ENCODE data around the gene SLCO3A1. TPM values are rescaled to one million over a fixed set of nuclear protein-coding genes. Genes with fewer than 3 reads are reported as not detected.

Gene SLCO3A1
- total RNA-seq, 2 experiments from 2014 or later, result 6.6 to 7.7 TPM

GRCh38 chr15:91897585-91898372 is 44.3 kb downstream of the SLCO3A1 start:
- POLR2A ChIA-PET, result no interaction called here
- CTCF ChIA-PET, result no interaction called here

GRCh38 chr15:91898843-91899242 is 45.3 kb downstream of the SLCO3A1 start:
- ChIA-PET POLR2A (no interaction called here), CTCF (no interaction called here)

GRCh38 chr15:91904942-91905341 is 51.4 kb downstream of the SLCO3A1 start:
- POLR2A ChIA-PET, result no interaction called here
- CTCF ChIA-PET, result no interaction called here

GRCh38 chr15:91908391-91908790 is 54.9 kb downstream of the SLCO3A1 start:
- ChIA-PET POLR2A (no interaction called here), CTCF (no interaction called here)

- ChIA-PET POLR2A (no interaction called here), CTCF (no interaction called here)
These were observed 55.6 kb downstream of the SLCO3A1 start for GRCh38 chr15:91909111-91909510.

- POLR2A ChIA-PET, result no interaction called here
These were observed 56.1 kb downstream of the SLCO3A1 start for GRCh38 chr15:91909574-91909973.

GRCh38 chr15:91911844-91912243 is 58.3 kb downstream of the SLCO3A1 start:
- ChIA-PET POLR2A (no interaction called here), CTCF (no interaction called here)

More at GRCh38 chr15:91909574-91909973, 56.1 kb downstream of the SLCO3A1 start:
- CTCF ChIA-PET, result no interaction called here

- POLR2A ChIA-PET, result no interaction called here
- CTCF ChIA-PET, result no interaction called here
These were observed 58.8 kb downstream of the SLCO3A1 start for GRCh38 chr15:91912336-91912735.

GRCh38 chr15:91913560-91913959 is 60.1 kb downstream of the SLCO3A1 start:
- ChIA-PET CTCF (interaction anchor here (1.5 to 1.6 kb wide), 2 partner anchors 61 to 165 kb away, joined by 3 read pairs; no protein-coding TSS in a partner anchor), POLR2A (interaction anchor here (0.6 kb wide), 1 partner anchor 8 kb away, joined by 5 read pairs; no protein-coding TSS in a partner anchor)

GRCh38 chr15:91915576-91915975 is 62.1 kb downstream of the SLCO3A1 start:
- POLR2A ChIA-PET, result no interaction called here

GRCh38 chr15:91916051-91916450 is 62.5 kb downstream of the SLCO3A1 start:
- ChIA-PET CTCF (no interaction called here), POLR2A (no interaction called here)

More at GRCh38 chr15:91915576-91915975, 62.1 kb downstream of the SLCO3A1 start:
- CTCF ChIA-PET, result no interaction called here

- CTCF ChIA-PET, result interaction anchor here (0.8 kb wide), 1 partner anchor 29 kb away, joined by 3 read pairs; no protein-coding TSS in a partner anchor
- POLR2A ChIA-PET, result no interaction called here
These were observed 64.3 kb downstream of the SLCO3A1 start for GRCh38 chr15:91917686-91918360.

GRCh38 chr15:91919014-91919534 is 65.6 kb downstream of the SLCO3A1 start:
- POLR2A ChIA-PET, result no interaction called here
- CTCF ChIA-PET, result interaction anchor here (2.0 kb wide), 1 partner anchor 66 kb away, joined by 5 read pairs; the partner anchor contains the start of gene SLCO3A1

- CTCF ChIA-PET, result no interaction called here
- POLR2A ChIA-PET, result interaction anchor here (0.6 to 0.7 kb wide), 2 partner anchors 8 to 717 kb away, joined by 3 to 5 read pairs; no protein-coding TSS in a partner anchor
These were observed 67.8 kb downstream of the SLCO3A1 start for GRCh38 chr15:91921188-91921842.

GRCh38 chr15:91921843-91922198 is 68.3 kb downstream of the SLCO3A1 start:
- CTCF ChIA-PET, result no interaction called here
- POLR2A ChIA-PET, result interaction anchor here (0.7 kb wide), 1 partner anchor 9 kb away, joined by 5 read pairs; no protein-coding TSS in a partner anchor

GRCh38 chr15:91922646-91923547 is 69.4 kb downstream of the SLCO3A1 start:
- POLR2A ChIA-PET, result no interaction called here

GRCh38 chr15:91924183-91924582 is 70.7 kb downstream of the SLCO3A1 start:
- ChIA-PET POLR2A (no interaction called here), CTCF (no interaction called here)

More at GRCh38 chr15:91922646-91923547, 69.4 kb downstream of the SLCO3A1 start:
- CTCF ChIA-PET, result no interaction called here

GRCh38 chr15:91924837-91925495 is 71.5 kb downstream of the SLCO3A1 start:
- CTCF ChIA-PET, result no interaction called here
- POLR2A ChIA-PET, result no interaction called here

- ChIA-PET POLR2A (no interaction called here), CTCF (no interaction called here)
These were observed 72.3 kb downstream of the SLCO3A1 start for GRCh38 chr15:91925794-91926193.

Data from activated CD8-positive, alpha-beta memory T cell treated with anti-CD3 and anti-CD28 coated beads for 36 hours (primary cell).